Endothelial cell of umbilical vein (primary cell): ENCODE measurements around the gene WNT7B.

Experiments used
- CTCF ChIP-seq, 2 donors: IDR thresholded peaks; 1 replicate in 1 of 2; 2 replicates in 1 of 2; pipeline ENCODE4 v1.5.1; 2011; ENCODE audit warnings: low read length in 2 of 2, mild to moderate bottlenecking in 2 of 2, moderate library complexity in 2 of 2, control low read depth in 1 of 2, inconsistent platforms in 1 of 2, low read depth in 1 of 2; ENCODE audit not compliant: insufficient read depth in 1 of 2; ENCODE audit errors: extremely low read depth in 1 of 2
- EZH2 ChIP-seq: IDR thresholded peaks from 2 replicates; pipeline ENCODE4 v1.6.1; 2012; ENCODE audit warnings: borderline replicate concordance, low read depth, mild to moderate bottlenecking, moderate library complexity, low read length, inconsistent platforms; ENCODE audit not compliant: severe bottlenecking
- MAX ChIP-seq: IDR thresholded peaks from 2 replicates; pipeline ENCODE4 v1.6.1; 2011; ENCODE audit not compliant: insufficient read depth, insufficient read length
- MYC ChIP-seq: IDR thresholded peaks from one replicate; pipeline ENCODE4 v1.6.1; 2011; ENCODE audit warnings: mild to moderate bottlenecking, low read depth, low read length
- POLR2A ChIP-seq: IDR thresholded peaks from 2 replicates; pipeline ENCODE4 v1.6.1; 2012; ENCODE audit warnings: low read depth, mild to moderate bottlenecking, control low read depth, low read length
- POLR2AphosphoS5 ChIP-seq: IDR thresholded peaks from 2 replicates; pipeline ENCODE4 v1.6.1; 2012; ENCODE audit warnings: low read depth, mild to moderate bottlenecking, control low read depth, low read length, moderate library complexity; ENCODE audit not compliant: insufficient read depth

- no peak for TF ChIP-seq POLR2AphosphoS5
- TF ChIP-seq CTCF (IDR thresholded peaks at IDR 0.05; ENCODE audit: extremely low read depth in 1 of 2, insufficient read depth in 1 of 2, low read depth in 1 of 2, low read length in 2 of 2): no peak
- no peak for TF ChIP-seq POLR2A
- TF ChIP-seq EZH2: no peak
- no peak for TF ChIP-seq MAX
- no peak for TF ChIP-seq MYC
These were observed 15.8 kb upstream of the WNT7B start for GRCh38 chr22:45992737-45993136.
